NCI-H2196 treated with DMSO at 0.1 percent for 48 hours (cell line): ENCODE results near the gene ZC3HAV1.
A peak's percentile ranks its signal among the peaks of the same experiment; 100 is the strongest.
"Not testable (repeated sequence)": the region's sequence is repeated elsewhere in the genome, so short reads cannot be mapped to it uniquely, and the experiment has no call there.

Experiments used
- DNase-seq: peaks from one replicate; lab custom pipeline; 2025; ENCODE audit not compliant: unreplicated experiment; lab: John Stamatoyannopoulos, UW

The ZC3HAV1 gene

GRCh38 chr7:139025861-139026260 is 83.7 kb downstream of the ZC3HAV1 start:
- DNase-seq = not testable (repeated sequence)

DNA sequence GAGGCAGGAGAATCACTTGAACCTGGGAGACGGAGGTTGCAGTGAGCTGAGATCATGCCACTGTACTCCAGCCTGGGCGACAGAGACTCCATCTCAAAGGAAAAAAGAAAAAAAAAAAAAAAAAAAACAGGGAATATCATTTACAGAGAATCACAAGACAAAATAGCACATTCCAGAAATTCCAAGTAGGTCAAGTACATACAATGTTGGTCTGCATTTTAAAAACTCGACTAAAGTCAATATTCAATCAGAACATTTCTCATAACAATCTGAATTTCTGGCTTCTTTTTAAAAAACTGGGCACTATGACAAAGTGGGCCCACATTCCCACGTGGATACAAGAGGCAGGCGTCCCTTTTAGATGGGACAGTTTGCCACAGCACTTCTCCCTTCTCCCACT is 86.4 kb downstream of the ZC3HAV1 start:
- no peak for DNase-seq

GRCh38 chr7:139022286-139022685 is 87.2 kb downstream of the ZC3HAV1 start:
- no peak for DNase-seq

GRCh38 chr7:139018910-139019309 is 90.6 kb downstream of the ZC3HAV1 start:
- no peak for DNase-seq

DNA sequence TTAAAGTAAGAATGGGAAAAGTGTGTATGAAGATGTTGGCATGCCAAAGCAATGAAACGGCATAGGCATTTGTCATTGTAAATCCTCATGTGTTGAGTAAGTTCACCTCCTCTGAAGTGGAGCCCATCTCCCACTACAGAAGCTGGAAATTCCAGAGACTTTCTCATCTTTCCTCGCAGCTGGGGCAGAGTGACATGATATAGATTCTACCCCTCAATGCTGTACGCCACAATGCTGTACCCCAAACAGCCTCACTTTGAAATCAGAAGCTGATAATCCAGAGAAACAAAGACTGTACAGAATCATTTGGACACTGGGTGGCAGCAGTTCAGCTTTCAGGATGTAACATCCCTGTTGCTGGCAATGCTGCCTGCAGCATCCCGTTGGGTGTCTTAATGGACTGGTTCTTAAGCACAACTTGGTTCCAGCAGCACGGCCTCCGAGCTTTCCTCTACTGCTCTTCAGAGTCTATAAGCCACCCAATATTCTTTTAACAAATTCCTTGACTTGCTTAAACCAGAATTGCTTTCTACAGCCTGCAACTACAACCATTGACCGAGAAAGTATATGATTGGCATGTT is 92.5 kb downstream of the ZC3HAV1 start:
- DNase-seq = peak; percentile 65

- DNase-seq = no peak
Observed at GRCh38 chr7:139011373-139011772, 98.1 kb downstream of the ZC3HAV1 start.

DNA sequence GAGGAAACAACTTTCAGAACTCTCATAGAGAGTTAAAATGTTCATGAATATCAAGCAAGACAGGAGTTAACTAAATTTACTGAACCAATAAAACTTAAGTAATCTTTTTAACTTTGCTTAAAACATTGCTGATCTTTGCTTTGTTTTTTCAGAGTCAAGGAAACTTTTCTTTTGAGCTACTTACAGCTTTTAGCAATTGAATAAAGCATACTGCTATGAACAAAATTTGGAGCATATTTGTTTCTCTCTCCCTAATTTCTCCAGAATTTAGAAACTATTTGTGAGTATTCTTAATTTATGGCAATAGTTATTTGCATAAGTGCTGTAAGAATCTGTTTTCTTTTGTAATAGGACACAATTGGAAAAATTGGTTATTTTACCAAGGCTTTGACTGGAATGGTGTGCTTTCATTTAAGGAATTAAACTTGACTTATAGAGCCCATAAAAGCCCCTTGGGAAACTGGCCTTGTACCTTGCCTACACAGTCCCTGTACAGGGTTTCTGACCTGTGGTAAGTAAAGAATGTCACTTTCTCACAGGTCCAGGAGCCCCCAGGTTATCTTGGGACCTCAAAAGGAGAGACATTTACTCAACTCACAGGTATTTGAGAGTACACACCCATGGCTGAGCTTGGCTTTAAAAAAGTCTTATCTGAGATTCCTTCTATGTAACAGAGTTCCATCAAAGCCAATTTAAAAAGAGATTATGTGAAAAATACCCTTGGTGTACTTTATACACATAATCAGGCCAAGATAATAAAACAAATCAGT is 105.0 kb downstream of the ZC3HAV1 start:
- no peak for DNase-seq

DNA sequence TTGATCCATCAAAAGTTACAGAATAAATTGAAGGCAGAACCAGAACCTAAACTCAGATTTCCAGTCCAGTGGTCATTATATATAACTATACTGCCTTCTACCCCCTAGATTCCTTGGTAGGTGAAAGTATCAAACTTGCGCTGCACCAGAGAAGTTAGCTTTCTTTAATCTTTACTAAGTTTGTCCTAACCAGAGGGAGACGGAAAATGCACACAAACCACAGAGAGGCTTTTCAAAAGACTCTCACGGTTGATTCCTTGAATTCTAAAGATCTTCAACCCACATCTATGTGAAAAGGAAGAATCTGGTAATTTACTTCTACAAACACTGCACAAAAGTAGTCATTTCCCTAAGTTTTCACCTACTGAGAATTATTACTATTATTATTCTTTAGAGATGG is 110.1 kb downstream of the ZC3HAV1 start:
- DNase-seq = no peak
